Stimulated activated CD4-positive, alpha-beta T cell treated with anti-CD3 and anti-CD28 coated beads, Interleukin-4, amount 100 ng/mL, for 4 hours (primary cell): Measurements from ENCODE around the gene USP7.
"Not testable (repeated sequence)": the region's sequence is repeated elsewhere in the genome, so short reads cannot be mapped to it uniquely, and the experiment has no call there.

Source experiments
- DNase-seq, 2 experiments: peaks; one replicate each; pipeline ENCODE4 v3.0.0-alpha.2; 2020

USP7 gene

GRCh38 chr16:8972843-8973586 lies 9.3 kb upstream of the USP7 start:
- no peak for DNase-seq

- no peak for DNase-seq
These were observed 7.7 kb upstream of the USP7 start for GRCh38 chr16:8971416-8971815.

- DNase-seq: not testable (repeated sequence)
These were observed 5.6 kb upstream of the USP7 start for GRCh38 chr16:8969202-8969897.

GRCh38 chr16:8968054-8968453 lies 4.3 kb upstream of the USP7 start:
- DNase-seq: not testable (repeated sequence)

- no peak for DNase-seq
These were observed 3.6 kb upstream of the USP7 start for GRCh38 chr16:8967132-8967821.

- DNase-seq: no peak
These were observed 3.1 kb upstream of the USP7 start for GRCh38 chr16:8966817-8967131.

GRCh38 chr16:8964462-8964861 lies 756 bp upstream of the USP7 start:
- DNase-seq: no peak

GRCh38 chr16:8963010-8963820 lies 491 bp downstream of the USP7 start:
- no peak for DNase-seq

- DNase-seq: peak; percentile 39 to 44
These were observed 1.2 kb downstream of the USP7 start for GRCh38 chr16:8962393-8963009.

GRCh38 chr16:8961811-8962390 lies 1.8 kb downstream of the USP7 start:
- DNase-seq: no peak

- no peak for DNase-seq
These were observed 3.0 kb downstream of the USP7 start for GRCh38 chr16:8960788-8961109.

GRCh38 chr16:8959921-8960787 lies 3.6 kb downstream of the USP7 start:
- no peak for DNase-seq

GRCh38 chr16:8958344-8959167 lies 5.2 kb downstream of the USP7 start:
- no peak for DNase-seq

GRCh38 chr16:8957509-8958157 lies 6.1 kb downstream of the USP7 start:
- no peak for DNase-seq

GRCh38 chr16:8957063-8957397 lies 6.7 kb downstream of the USP7 start:
- no peak for DNase-seq

- DNase-seq: no peak
These were observed 7.2 kb downstream of the USP7 start for GRCh38 chr16:8956265-8957062.

GRCh38 chr16:8955828-8956227 lies 7.9 kb downstream of the USP7 start:
- DNase-seq: no peak

GRCh38 chr16:8953064-8953463 lies 10.6 kb downstream of the USP7 start:
- no peak for DNase-seq

- DNase-seq: no peak
These were observed 11.4 kb downstream of the USP7 start for GRCh38 chr16:8952281-8952751.
